Fibroblast of mammary gland (primary cell): ENCODE measurements around the gene CLSTN2.

ENCODE experiments used
- DNase-seq: peaks from one replicate; pipeline ENCODE4 v3.0.0-alpha.2; 2010; ENCODE audit warnings: low read depth
- H3K4me3 ChIP-seq: 2 replicates; pipeline ENCODE4 v1.5.1; 2011; ENCODE audit warnings: low read depth, mild to moderate bottlenecking, low read length, moderate library complexity; ENCODE audit not compliant: control insufficient read depth
- TF ChIP-seq, protein P1 (sequence below): conservative IDR thresholded peaks from 2 replicates; pipeline ENCODE4 v1.5.1; 2011; ENCODE audit warnings: low read depth, low read length, inconsistent platforms; ENCODE audit not compliant: control insufficient read depth, insufficient read depth

The CLSTN2 gene

DNA sequence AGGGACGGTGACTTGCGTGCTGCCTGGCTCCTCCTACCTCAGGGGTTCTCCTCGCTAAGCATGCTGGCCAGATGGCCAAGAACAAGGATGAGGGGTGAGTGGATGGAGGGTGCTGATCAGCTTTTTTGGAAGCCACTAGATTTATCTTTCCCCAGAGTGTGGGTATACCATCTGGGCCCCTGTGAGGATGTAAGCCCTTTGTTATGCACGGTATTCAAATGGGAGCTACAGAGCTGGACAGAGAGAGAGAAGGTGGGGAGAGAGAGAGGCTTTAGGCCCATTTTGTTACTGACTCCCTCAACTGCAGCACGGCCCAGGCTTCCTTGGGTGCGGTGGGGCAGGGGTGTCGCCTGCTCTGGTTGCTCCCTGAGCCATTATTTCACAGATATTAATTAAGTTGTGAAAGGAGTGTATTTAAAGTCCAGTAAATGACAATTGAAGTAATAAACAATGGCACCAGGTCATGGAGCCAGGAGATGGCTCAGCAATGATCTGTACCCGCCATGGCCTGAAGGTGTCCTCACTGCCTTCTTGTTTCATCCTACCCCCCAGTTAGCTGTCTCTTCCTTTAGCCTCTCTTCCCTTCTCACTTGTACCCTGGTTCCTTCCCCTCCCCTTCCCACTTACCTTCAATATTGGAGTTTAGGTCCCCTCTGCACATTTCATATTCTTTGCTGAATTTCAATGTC lies 158.0 kb downstream of the CLSTN2 start:
- no peak overlapping the region for H3K4me3 ChIP-seq
- TF ChIP-seq, protein P1, sequence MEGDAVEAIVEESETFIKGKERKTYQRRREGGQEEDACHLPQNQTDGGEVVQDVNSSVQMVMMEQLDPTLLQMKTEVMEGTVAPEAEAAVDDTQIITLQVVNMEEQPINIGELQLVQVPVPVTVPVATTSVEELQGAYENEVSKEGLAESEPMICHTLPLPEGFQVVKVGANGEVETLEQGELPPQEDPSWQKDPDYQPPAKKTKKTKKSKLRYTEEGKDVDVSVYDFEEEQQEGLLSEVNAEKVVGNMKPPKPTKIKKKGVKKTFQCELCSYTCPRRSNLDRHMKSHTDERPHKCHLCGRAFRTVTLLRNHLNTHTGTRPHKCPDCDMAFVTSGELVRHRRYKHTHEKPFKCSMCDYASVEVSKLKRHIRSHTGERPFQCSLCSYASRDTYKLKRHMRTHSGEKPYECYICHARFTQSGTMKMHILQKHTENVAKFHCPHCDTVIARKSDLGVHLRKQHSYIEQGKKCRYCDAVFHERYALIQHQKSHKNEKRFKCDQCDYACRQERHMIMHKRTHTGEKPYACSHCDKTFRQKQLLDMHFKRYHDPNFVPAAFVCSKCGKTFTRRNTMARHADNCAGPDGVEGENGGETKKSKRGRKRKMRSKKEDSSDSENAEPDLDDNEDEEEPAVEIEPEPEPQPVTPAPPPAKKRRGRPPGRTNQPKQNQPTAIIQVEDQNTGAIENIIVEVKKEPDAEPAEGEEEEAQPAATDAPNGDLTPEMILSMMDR, result peak; percentile 29
- DNase-seq, result peak; percentile 3

DNA sequence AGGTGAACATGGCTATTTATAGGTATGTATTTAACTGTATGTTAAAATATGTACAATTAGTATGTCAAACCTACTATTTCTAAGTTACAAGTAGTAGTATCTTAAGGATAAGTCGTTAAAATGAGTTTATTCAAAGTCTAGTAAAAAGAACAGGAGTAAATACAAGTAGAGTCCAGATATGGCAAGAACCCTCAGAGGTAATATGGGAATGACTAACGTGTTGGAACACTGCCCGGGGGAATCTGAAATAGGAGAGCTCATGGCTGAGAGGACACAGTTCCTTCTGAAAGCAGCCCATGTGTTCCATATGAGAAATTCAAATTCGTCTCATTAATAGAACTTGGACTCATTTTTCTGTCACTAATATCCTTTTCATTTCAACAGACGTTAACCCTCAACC lies 158.8 kb downstream of the CLSTN2 start:
- TF ChIP-seq, protein P1, result no peak
- H3K4me3 ChIP-seq, result no peak overlapping the region
- DNase-seq, result peak; percentile 88

DNA sequence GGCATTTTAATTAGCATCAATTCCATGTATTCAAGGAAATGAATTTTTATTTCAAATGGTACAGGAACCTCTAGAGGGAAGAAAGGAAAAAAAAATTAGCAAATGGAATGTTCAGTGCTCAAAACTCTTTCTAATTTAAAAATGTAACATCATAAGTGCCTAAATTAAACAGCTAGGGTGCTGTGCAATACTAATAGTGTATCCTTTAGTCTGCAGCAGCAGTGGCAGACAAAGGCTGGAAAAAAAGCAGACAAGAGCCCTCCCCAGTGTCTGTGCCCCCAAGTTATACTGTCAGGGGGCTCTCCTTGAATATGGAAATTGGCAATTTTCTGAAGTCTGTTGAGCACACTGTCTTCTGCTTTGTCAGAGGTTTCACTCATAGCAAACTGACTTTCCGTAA lies 159.5 kb downstream of the CLSTN2 start:
- DNase-seq, result no peak
- no peak overlapping the region for H3K4me3 ChIP-seq
- TF ChIP-seq, protein P1, result no peak

DNA sequence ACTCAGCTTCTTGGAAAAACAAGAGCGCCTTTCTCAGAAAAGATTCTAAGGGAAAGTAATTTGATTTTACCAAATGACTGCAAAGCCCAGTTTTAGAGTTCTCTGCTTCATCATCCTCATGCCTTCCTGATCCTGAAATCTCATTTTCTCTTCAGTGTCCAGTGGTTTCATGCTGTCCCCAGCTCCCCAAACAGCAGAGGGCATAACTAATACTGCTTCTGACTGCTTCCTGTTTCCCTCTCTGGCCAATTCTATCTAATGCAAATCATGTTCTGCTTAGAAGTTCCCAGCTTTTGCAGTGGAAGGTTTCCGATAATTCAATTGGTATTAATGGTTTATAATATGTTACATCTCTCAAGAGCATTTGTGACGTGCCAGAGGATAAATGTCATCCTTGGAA lies 161.1 kb downstream of the CLSTN2 start:
- H3K4me3 ChIP-seq, result no peak overlapping the region
- DNase-seq, result no peak
- TF ChIP-seq, protein P1, result no peak

DNA sequence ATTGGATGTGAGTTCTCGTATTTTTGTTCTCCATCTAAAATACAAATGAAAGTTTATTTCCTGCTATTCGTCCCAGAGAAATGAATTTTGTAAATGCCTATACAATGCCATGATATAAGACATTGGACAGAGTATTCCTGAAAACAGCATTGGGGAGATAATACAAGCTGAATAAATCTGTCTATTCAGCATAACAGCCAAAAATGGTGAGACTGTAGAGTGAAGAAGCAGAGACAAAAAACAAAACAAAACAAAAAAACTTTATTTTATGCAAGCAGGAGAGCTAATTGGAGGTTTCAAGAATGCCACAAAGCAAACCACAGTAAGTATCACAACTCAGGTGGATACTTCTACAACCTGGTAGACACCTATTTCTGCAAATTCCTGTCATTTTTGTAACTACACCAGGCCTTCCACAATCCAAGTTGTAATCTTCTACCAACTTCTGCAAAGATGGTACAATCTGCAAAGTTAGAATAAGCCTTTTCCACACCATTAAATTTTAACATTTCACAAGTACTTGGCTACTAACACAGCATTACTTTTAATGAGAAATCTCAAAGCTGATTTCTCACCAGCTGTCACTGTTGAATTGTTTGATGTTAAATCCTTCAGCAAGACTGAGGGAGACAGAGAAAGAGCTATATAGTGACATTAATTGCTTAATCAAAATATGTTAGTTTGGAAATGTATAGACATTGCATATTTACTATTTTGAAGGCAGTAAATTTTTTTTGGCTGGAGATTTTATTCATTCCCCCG lies 163.1 kb downstream of the CLSTN2 start:
- TF ChIP-seq, protein P1, result no peak
- no peak for DNase-seq
- no peak overlapping the region for H3K4me3 ChIP-seq

DNA sequence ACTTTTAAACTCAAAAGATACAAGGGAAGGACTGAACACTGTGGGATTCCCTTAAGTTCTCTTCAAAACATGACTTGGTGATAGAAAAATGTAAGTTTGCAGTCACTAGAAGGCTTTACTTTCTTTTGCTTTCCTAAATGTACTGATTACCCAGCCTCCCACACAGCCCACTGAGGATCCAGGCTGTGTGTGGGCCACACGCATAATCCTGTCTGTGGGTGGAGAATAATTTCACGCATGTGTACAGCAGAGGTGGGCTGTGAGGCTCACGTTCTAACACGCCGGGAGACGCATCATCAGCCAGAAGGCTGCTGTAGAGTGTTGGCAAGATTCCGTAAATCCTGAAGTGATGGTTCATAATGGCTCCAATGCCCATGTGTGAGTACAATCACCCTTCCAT lies 165.5 kb downstream of the CLSTN2 start:
- H3K4me3 ChIP-seq, result no peak overlapping the region
- TF ChIP-seq, protein P1, result no peak
- no peak for DNase-seq
